ENCODE results near the gene IGF2R. TPM values are rescaled to one million over a fixed set of nuclear protein-coding genes. Genes with fewer than 3 reads are reported as not detected.

Gene IGF2R
- polyA plus RNA-seq, 1 donor (not counting 4 experiments of a cell fraction or from before 2014, with no cell fraction given): 40.9 TPM

DNA sequence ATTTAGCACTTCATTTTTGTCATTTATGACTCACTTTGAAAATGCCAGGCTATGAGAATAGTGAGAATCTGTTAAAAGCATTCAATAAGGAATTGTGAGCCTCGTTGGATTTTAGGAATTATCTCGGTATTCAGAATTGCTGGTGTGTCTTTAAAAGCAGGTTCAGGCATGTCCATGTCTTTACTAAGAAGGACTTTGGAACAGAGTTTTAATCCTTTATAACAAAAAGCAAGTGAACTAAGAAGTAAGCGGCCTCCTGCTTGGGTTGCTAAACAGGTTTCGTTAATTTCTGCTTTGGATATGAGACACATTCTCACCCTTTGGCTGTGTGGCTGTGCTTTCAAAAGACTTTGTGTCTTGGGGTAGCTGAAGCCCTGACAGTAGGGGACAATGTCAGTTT lies 74.9 kb downstream of the IGF2R start:
- Histone ChIP-seq H3K4me3 (ENCODE audit: control insufficient read depth in 2 of 3, extremely low read depth in 1 of 3, insufficient read depth in 2 of 3, low read depth in 1 of 3, low read length in 3 of 3) (no peak overlapping the region), H4K20me1 (ENCODE audit: control insufficient read depth, extremely low read depth, insufficient read depth, low read length) (peaks cover 5% of the 10 kb centered on the region), H3K9me3 (ENCODE audit: control insufficient read depth, low read depth, low read length) (no peaks in the 10 kb centered on the region), H3K36me3 (ENCODE audit: control insufficient read depth in 2 of 2, extremely low read depth in 1 of 2, insufficient read depth in 2 of 2, low read length in 2 of 2) (peaks cover 27 to 50% of the 10 kb centered on the region in 2 experiments), H3K27me3 (ENCODE audit: control insufficient read depth, extremely low read depth, insufficient read depth, low read length) (no peaks in the 10 kb centered on the region), H3K4me2 (ENCODE audit: control insufficient read depth, extremely low read depth, insufficient read depth, low read depth, low read length) (peak overlapping the region; percentile 72), H3K9ac (ENCODE audit: control insufficient read depth, extremely low read depth, insufficient read depth, low read length) (peak overlapping the region; percentile 4), H3K4me1 (ENCODE audit: control insufficient read depth, extremely low read depth, insufficient read depth, low read length) (peaks cover 36% of the 10 kb centered on the region), H3K79me2 (ENCODE audit: control insufficient read depth, insufficient read depth, low read length) (no peaks in the 10 kb centered on the region), H2AFZ (ENCODE audit: control insufficient read depth, low read length) (no peak overlapping the region), H3K27ac (ENCODE audit: control insufficient read depth, insufficient read depth, low read length) (peak overlapping the region; percentile 73), H3K9me1 (ENCODE audit: control insufficient read depth, extremely low read depth, insufficient read depth, low read length) (peaks cover 7% of the 10 kb centered on the region)
- TF ChIP-seq EZH2 (IDR thresholded peaks at IDR 0.05; ENCODE audit: low read length) (no peak), CTCF (optimal IDR thresholded peaks at IDR 0.05 in 1 of 3, IDR thresholded peaks at IDR 0.05 in 1 of 3, conservative IDR thresholded peaks at IDR 0.05 in 1 of 3; ENCODE audit: extremely low read depth in 1 of 3, insufficient read depth in 2 of 3, low read length in 3 of 3) (no peak)
- DNase-seq (ENCODE audit: low read depth, low spot score): no peak
- dilution Hi-C loops (cut with MboI; ENCODE audit: extremely low pct_ligation_motif_present, low sequenced_read_pairs): no loop called here
- peak; percentile 55 for FAIRE-seq

- H3K27ac ChIP-seq (ENCODE audit: control insufficient read depth, insufficient read depth, low read length): no peak overlapping the region
- no peaks in the 10 kb centered on the region for H3K9me3 ChIP-seq (ENCODE audit: control insufficient read depth, low read depth, low read length)
- no peak overlapping the region for H2AFZ ChIP-seq (ENCODE audit: control insufficient read depth, low read length)
- H3K36me3 ChIP-seq (ENCODE audit: control insufficient read depth in 2 of 2, extremely low read depth in 1 of 2, insufficient read depth in 2 of 2, low read length in 2 of 2): peaks cover 31 to 55% of the 10 kb centered on the region in 2 experiments
- TF ChIP-seq EZH2 (IDR thresholded peaks at IDR 0.05; ENCODE audit: low read length) (no peak), CTCF (optimal IDR thresholded peaks at IDR 0.05 in 1 of 3, IDR thresholded peaks at IDR 0.05 in 1 of 3, conservative IDR thresholded peaks at IDR 0.05 in 1 of 3; ENCODE audit: extremely low read depth in 1 of 3, insufficient read depth in 2 of 3, low read length in 3 of 3) (no peak)
- H3K9me1 ChIP-seq (ENCODE audit: control insufficient read depth, extremely low read depth, insufficient read depth, low read length): peaks cover 7% of the 10 kb centered on the region
- no peak overlapping the region for H3K4me3 ChIP-seq (ENCODE audit: control insufficient read depth in 2 of 3, extremely low read depth in 1 of 3, insufficient read depth in 2 of 3, low read depth in 1 of 3, low read length in 3 of 3)
- no peaks in the 10 kb centered on the region for H3K79me2 ChIP-seq (ENCODE audit: control insufficient read depth, insufficient read depth, low read length)
- peaks cover 36% of the 10 kb centered on the region for H3K4me1 ChIP-seq (ENCODE audit: control insufficient read depth, extremely low read depth, insufficient read depth, low read length)
- no peak for FAIRE-seq
- no peak for DNase-seq (ENCODE audit: low read depth, low spot score)
- H3K9ac ChIP-seq (ENCODE audit: control insufficient read depth, extremely low read depth, insufficient read depth, low read length): no peak overlapping the region
- H4K20me1 ChIP-seq (ENCODE audit: control insufficient read depth, extremely low read depth, insufficient read depth, low read length): peaks cover 5% of the 10 kb centered on the region
- H3K4me2 ChIP-seq (ENCODE audit: control insufficient read depth, extremely low read depth, insufficient read depth, low read depth, low read length): no peak overlapping the region
- dilution Hi-C loops (cut with MboI; ENCODE audit: extremely low pct_ligation_motif_present, low sequenced_read_pairs): no loop called here
- no peaks in the 10 kb centered on the region for H3K27me3 ChIP-seq (ENCODE audit: control insufficient read depth, extremely low read depth, insufficient read depth, low read length)
Observed at GRCh38 chr6:160044687-160045086, 75.8 kb downstream of the IGF2R start.

All from keratinocyte (primary cell).